HepG2 (cell line): ENCODE measurements around the gene BCLAF1. TPM values are rescaled to one million over a fixed set of nuclear protein-coding genes. Genes with fewer than 3 reads are reported as not detected.

Experiments
- ASH2L ChIP-seq: fragments of 300-600, 200-600 bp; sonication (generic); IDR thresholded peaks from 2 replicates; pipeline ENCODE4 v1.7.0; 2017; ENCODE audit warnings: low read depth, mild to moderate bottlenecking, moderate library complexity, mixed read lengths, low read length; ENCODE audit not compliant: insufficient read length
- EP300 ChIP-seq, 3 experiments: sonication (generic) in 1 of 3; formaldehyde crosslinking in 1 of 3; IDR thresholded peaks; 2 replicates each; pipeline versions ENCODE4 v1.5.1 to v1.6.1; 2011 to 2020; ENCODE audit warnings: low read depth in 2 of 3, low read length in 2 of 3, borderline replicate concordance in 1 of 3, improper control_type of control experiment in 1 of 3, mild to moderate bottlenecking in 1 of 3, missing genetic modification reagents in 1 of 3, moderate library complexity in 1 of 3
- MEIS2 ChIP-seq: sonication (generic); formaldehyde crosslinking; IDR thresholded peaks from 2 replicates; pipeline ENCODE4 v1.9.0; 2021; ENCODE audit warnings: mild to moderate bottlenecking, missing genetic modification reagents
- PAWR ChIP-seq: sonication (generic); formaldehyde crosslinking; IDR thresholded peaks from 2 replicates; pipeline ENCODE4 v1.4.0; 2020; ENCODE audit warnings: missing genetic modification reagents, mild to moderate bottlenecking, borderline replicate concordance
- RNF2 ChIP-seq: fragments of 450-650 bp; conservative IDR thresholded peaks from 2 replicates; pipeline ENCODE4 v1.6.1; 2016; ENCODE audit warnings: low read depth
- SALL1 ChIP-seq: sonication (generic); formaldehyde crosslinking; IDR thresholded peaks from 2 replicates; pipeline ENCODE4 v1.8.0; 2022; ENCODE audit warnings: mild to moderate bottlenecking, missing genetic modification reagents
- ZBTB39 ChIP-seq: sonication (generic); formaldehyde crosslinking; IDR thresholded peaks from 2 replicates; pipeline ENCODE4 v1.5.0; 2020; ENCODE audit warnings: missing genetic modification reagents
- ZNF124 ChIP-seq: sonication (generic); formaldehyde crosslinking; IDR thresholded peaks from 2 replicates; pipeline ENCODE4 v1.4.0; 2020; ENCODE audit warnings: missing genetic modification reagents
- ZNF224 ChIP-seq: sonication (generic); formaldehyde crosslinking; IDR thresholded peaks from 2 replicates; pipeline ENCODE4 v1.5.0; 2020; ENCODE audit warnings: mild to moderate bottlenecking, missing genetic modification reagents
- ZNF547 ChIP-seq: sonication (generic); formaldehyde crosslinking; IDR thresholded peaks from 2 replicates; pipeline ENCODE4 v1.5.1; 2020; ENCODE audit warnings: mild to moderate bottlenecking, missing genetic modification reagents
- ZNF703 ChIP-seq: sonication (generic); formaldehyde crosslinking; IDR thresholded peaks from 2 replicates; pipeline ENCODE4 v1.5.1; 2020; ENCODE audit warnings: missing genetic modification reagents, mild to moderate bottlenecking, moderate library complexity, borderline replicate concordance
- ZNF773 ChIP-seq: sonication (generic); formaldehyde crosslinking; IDR thresholded peaks from 2 replicates; pipeline ENCODE4 v1.4.0; 2020; ENCODE audit warnings: missing genetic modification reagents, borderline replicate concordance
- polyA plus RNA-seq, 8 experiments: library from polyadenylated mRNA; depleted of rRNA in 3 of 8; stranded (reverse) in 7 of 8; unstranded in 1 of 8; fragments of >200 nt; fragmentation: Illumina TruSeq in 4 of 8; extraction: Trizol in 4 of 8; gene quantifications; 2 replicates each; pipeline versions ENCODE4 v1.2.1 to v1.2.3, GENCODE V29; 2011 to 2016; ENCODE audit warnings: low read depth in 4 of 8, missing spikeins in 1 of 8, mixed read lengths in 1 of 8; ENCODE audit not compliant: insufficient read depth in 1 of 8
- total RNA-seq, 5 experiments: library from RNA; depleted of rRNA; stranded (reverse); fragments of >200 nt; fragmentation: Illumina TruSeq; extraction: Trizol; gene quantifications; 2 replicates each; pipeline ENCODE4 v1.2.3, GENCODE V29; 2016; ENCODE audit warnings: low read depth in 1 of 5
- TF ChIP-seq, protein P1 (sequence below): sonication (generic); formaldehyde crosslinking; IDR thresholded peaks from 2 replicates; pipeline ENCODE4 v1.8.0; 2022; ENCODE audit warnings: low read depth, missing genetic modification reagents
- TF ChIP-seq, protein P2 (sequence below): sonication (generic); formaldehyde crosslinking; IDR thresholded peaks from 2 replicates; pipeline ENCODE4 v1.5.0; 2020; ENCODE audit warnings: missing genetic modification reagents
- TF ChIP-seq, protein P3 (sequence below): sonication (generic); formaldehyde crosslinking; IDR thresholded peaks from 2 replicates; pipeline ENCODE4 v1.5.0; 2020; ENCODE audit warnings: mild to moderate bottlenecking, missing genetic modification reagents, borderline replicate concordance

BCLAF1 gene
- total and polyA plus RNA-seq, 2 of the 13 experiments (the other 11 are each of a cell fraction or from before 2014, with no cell fraction given), result 55.3 to 292 TPM

- TF ChIP-seq ZNF703, result no peak
- TF ChIP-seq RNF2, result no peak
- no peak for TF ChIP-seq ZNF773
- TF ChIP-seq ZNF224, result no peak
- TF ChIP-seq ASH2L, result peak; percentile 81
- TF ChIP-seq ZNF547, result no peak
- TF ChIP-seq EP300 (IDR thresholded peaks at IDR 0.05; ENCODE audit: low read depth in 2 of 2, low read length in 2 of 2), result peak in 1 of 2 experiments; percentile 26; a peak in 1 of 4 replicates
- peak; percentile 9; the same call in 1 of the 2 replicates for TF ChIP-seq EP300 (CRISPR knock-in tag; IDR thresholded peaks at IDR 0.05; ENCODE audit: borderline replicate concordance)
- TF ChIP-seq, protein P1, sequence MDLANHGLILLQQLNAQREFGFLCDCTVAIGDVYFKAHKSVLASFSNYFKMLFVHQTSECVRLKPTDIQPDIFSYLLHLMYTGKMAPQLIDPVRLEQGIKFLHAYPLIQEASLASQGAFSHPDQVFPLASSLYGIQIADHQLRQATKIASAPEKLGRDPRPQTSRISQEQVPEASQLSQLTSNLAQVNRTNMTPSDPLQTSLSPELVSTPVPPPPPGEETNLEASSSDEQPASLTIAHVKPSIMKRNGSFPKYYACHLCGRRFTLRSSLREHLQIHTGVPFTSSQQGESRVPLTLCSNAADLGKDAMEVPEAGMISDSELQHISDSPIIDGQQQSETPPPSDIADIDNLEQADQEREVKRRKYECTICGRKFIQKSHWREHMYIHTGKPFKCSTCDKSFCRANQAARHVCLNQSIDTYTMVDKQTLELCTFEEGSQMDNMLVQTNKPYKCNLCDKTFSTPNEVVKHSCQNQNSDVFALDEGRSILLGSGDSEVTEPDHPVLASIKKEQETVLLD (CRISPR knock-in tag), result no peak
- TF ChIP-seq MEIS2 (CRISPR knock-in tag), result no peak
- TF ChIP-seq PAWR (CRISPR knock-in tag), result no peak
- peak; percentile 65; the same call in 1 of the 2 replicates for TF ChIP-seq ZNF124
- TF ChIP-seq ZBTB39, result no peak
- TF ChIP-seq, protein P2, sequence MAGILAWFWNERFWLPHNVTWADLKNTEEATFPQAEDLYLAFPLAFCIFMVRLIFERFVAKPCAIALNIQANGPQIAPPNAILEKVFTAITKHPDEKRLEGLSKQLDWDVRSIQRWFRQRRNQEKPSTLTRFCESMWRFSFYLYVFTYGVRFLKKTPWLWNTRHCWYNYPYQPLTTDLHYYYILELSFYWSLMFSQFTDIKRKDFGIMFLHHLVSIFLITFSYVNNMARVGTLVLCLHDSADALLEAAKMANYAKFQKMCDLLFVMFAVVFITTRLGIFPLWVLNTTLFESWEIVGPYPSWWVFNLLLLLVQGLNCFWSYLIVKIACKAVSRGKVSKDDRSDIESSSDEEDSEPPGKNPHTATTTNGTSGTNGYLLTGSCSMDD (CRISPR knock-in tag), result no peak
- TF ChIP-seq, protein P3, sequence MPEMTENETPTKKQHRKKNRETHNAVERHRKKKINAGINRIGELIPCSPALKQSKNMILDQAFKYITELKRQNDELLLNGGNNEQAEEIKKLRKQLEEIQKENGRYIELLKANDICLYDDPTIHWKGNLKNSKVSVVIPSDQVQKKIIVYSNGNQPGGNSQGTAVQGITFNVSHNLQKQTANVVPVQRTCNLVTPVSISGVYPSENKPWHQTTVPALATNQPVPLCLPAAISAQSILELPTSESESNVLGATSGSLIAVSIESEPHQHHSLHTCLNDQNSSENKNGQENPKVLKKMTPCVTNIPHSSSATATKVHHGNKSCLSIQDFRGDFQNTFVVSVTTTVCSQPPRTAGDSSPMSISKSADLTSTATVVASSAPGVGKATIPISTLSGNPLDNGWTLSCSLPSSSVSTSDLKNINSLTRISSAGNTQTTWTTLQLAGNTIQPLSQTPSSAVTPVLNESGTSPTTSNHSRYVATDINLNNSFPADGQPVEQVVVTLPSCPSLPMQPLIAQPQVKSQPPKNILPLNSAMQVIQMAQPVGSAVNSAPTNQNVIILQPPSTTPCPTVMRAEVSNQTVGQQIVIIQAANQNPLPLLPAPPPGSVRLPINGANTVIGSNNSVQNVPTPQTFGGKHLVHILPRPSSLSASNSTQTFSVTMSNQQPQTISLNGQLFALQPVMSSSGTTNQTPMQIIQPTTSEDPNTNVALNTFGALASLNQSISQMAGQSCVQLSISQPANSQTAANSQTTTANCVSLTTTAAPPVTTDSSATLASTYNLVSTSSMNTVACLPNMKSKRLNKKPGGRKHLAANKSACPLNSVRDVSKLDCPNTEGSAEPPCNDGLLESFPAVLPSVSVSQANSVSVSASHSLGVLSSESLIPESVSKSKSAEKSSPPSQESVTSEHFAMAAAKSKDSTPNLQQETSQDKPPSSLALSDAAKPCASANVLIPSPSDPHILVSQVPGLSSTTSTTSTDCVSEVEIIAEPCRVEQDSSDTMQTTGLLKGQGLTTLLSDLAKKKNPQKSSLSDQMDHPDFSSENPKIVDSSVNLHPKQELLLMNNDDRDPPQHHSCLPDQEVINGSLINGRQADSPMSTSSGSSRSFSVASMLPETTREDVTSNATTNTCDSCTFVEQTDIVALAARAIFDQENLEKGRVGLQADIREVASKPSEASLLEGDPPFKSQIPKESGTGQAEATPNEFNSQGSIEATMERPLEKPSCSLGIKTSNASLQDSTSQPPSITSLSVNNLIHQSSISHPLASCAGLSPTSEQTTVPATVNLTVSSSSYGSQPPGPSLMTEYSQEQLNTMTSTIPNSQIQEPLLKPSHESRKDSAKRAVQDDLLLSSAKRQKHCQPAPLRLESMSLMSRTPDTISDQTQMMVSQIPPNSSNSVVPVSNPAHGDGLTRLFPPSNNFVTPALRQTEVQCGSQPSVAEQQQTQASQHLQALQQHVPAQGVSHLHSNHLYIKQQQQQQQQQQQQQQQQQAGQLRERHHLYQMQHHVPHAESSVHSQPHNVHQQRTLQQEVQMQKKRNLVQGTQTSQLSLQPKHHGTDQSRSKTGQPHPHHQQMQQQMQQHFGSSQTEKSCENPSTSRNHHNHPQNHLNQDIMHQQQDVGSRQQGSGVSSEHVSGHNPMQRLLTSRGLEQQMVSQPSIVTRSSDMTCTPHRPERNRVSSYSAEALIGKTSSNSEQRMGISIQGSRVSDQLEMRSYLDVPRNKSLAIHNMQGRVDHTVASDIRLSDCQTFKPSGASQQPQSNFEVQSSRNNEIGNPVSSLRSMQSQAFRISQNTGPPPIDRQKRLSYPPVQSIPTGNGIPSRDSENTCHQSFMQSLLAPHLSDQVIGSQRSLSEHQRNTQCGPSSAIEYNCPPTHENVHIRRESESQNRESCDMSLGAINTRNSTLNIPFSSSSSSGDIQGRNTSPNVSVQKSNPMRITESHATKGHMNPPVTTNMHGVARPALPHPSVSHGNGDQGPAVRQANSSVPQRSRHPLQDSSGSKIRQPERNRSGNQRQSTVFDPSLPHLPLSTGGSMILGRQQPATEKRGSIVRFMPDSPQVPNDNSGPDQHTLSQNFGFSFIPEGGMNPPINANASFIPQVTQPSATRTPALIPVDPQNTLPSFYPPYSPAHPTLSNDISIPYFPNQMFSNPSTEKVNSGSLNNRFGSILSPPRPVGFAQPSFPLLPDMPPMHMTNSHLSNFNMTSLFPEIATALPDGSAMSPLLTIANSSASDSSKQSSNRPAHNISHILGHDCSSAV, result no peak
- peak; percentile 96 for TF ChIP-seq SALL1
Measured at GRCh38 chr6:136249811-136250685, 39.6 kb downstream of the BCLAF1 start, which contains the start of gene MTFR2 (continued).
